ENCODE data around the gene STK25. TPM values are rescaled to one million over a fixed set of nuclear protein-coding genes. Genes with fewer than 3 reads are reported as not detected.

The STK25 gene
- total and polyA plus RNA-seq, 2 donors (not counting 3 experiments of a cell fraction or from before 2014, with no cell fraction given), result 286 to 715 TPM

DNA sequence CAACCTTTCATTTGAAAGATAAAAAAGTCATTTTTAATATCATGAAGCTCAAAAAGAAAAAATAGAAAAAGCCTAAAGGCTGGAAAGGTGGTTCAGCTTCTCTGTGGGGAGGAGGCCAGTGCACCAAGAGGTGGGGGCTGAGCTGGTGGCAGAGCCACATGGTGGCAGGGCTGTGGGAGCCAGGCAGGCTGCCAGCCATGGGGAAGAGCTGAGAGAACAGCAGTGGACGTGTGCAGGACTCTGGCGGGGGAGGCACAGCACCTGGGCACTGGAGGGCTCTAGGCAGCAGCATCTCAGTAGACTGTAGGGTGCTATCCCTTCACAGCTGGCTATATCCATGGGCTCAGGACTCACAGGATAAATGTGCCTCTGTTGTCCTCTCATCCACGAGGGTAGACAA, 47.8 kb downstream of the STK25 start:
- ChIA-PET POLR2A (no interaction called here), CTCF (interaction anchor here (1.2 kb wide), 1 partner anchor 14 kb away, joined by 3 read pairs; no protein-coding TSS in a partner anchor)
- FAIRE-seq, result no peak
- Histone ChIP-seq H3K79me2 (ENCODE audit: control insufficient read depth, insufficient read depth, low read length) (no peaks in the 10 kb centered on the region), H3K36me3 (ENCODE audit: control insufficient read depth in 2 of 2, extremely low read depth in 1 of 2, insufficient read depth in 2 of 2, low read length in 2 of 2) (no peaks in the 10 kb centered on the region), H2AFZ (ENCODE audit: low read depth, low read length) (no peak overlapping the region), H3K4me1 (ENCODE audit: control insufficient read depth, extremely low read depth, insufficient read depth, low read length) (no peaks in the 10 kb centered on the region), H3K9me1 (replicated peaks; ENCODE audit: control insufficient read depth, extremely low read depth, insufficient read depth, low read length) (no peaks in the 10 kb centered on the region), H3K4me2 (ENCODE audit: insufficient read depth, low read length) (no peak overlapping the region), H3K4me3 (replicated peaks in 1 of 3; ENCODE audit: insufficient read depth in 1 of 3, low read depth in 1 of 3, low read length in 3 of 3) (no peak overlapping the region), H3K27me3 (ENCODE audit: control insufficient read depth in 2 of 2, insufficient read depth in 2 of 2, low read length in 2 of 2) (no peaks in the 10 kb centered on the region), H3K9me3 (replicated peaks; ENCODE audit: control insufficient read depth, insufficient read depth, low read length) (no peaks in the 10 kb centered on the region), H4K20me1 (replicated peaks; ENCODE audit: control insufficient read depth, extremely low read depth, insufficient read depth, low read length) (no peaks in the 10 kb centered on the region), H3K9ac (replicated peaks; ENCODE audit: extremely low read depth, insufficient read depth, low read length) (no peak overlapping the region), H3K27ac (ENCODE audit: insufficient read depth, low read depth, low read length) (no peak overlapping the region)
- dilution Hi-C loops (cut with MboI; ENCODE audit: extremely low pct_ligation_motif_present, low sequenced_read_pairs), result no loop called here
- no peak for DNase-seq (ENCODE audit: low read depth, low spot score)
- intact Hi-C loops (cut with micrococcal nuclease), result no loop called here
- no peak for TF ChIP-seq JUN (IDR thresholded peaks at IDR 0.05; ENCODE audit: borderline replicate concordance, insufficient read depth, insufficient read length, low read depth)
- TF ChIP-seq FOS (IDR thresholded peaks at IDR 0.05; ENCODE audit: borderline replicate concordance, insufficient read depth, low read length), result no peak
- no peak for TF ChIP-seq POLR2AphosphoS5 (IDR thresholded peaks at IDR 0.05; ENCODE audit: insufficient read depth, low read depth, low read length)
- TF ChIP-seq MYC (IDR thresholded peaks at IDR 0.05; ENCODE audit: low read depth, low read length), result no peak
- TF ChIP-seq, protein P1, sequence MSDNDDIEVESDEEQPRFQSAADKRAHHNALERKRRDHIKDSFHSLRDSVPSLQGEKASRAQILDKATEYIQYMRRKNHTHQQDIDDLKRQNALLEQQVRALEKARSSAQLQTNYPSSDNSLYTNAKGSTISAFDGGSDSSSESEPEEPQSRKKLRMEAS (IDR thresholded peaks at IDR 0.05; ENCODE audit: insufficient read depth, insufficient read length), result no peak
- no peak for TF ChIP-seq GATA2 (IDR thresholded peaks at IDR 0.05; ENCODE audit: insufficient read depth, insufficient read length, low read depth, low read length)
- TF ChIP-seq EZH2 (IDR thresholded peaks at IDR 0.05; ENCODE audit: borderline replicate concordance, low read depth, low read length, severe bottlenecking), result no peak
- TF ChIP-seq, protein P2, sequence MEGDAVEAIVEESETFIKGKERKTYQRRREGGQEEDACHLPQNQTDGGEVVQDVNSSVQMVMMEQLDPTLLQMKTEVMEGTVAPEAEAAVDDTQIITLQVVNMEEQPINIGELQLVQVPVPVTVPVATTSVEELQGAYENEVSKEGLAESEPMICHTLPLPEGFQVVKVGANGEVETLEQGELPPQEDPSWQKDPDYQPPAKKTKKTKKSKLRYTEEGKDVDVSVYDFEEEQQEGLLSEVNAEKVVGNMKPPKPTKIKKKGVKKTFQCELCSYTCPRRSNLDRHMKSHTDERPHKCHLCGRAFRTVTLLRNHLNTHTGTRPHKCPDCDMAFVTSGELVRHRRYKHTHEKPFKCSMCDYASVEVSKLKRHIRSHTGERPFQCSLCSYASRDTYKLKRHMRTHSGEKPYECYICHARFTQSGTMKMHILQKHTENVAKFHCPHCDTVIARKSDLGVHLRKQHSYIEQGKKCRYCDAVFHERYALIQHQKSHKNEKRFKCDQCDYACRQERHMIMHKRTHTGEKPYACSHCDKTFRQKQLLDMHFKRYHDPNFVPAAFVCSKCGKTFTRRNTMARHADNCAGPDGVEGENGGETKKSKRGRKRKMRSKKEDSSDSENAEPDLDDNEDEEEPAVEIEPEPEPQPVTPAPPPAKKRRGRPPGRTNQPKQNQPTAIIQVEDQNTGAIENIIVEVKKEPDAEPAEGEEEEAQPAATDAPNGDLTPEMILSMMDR (IDR thresholded peaks at IDR 0.05; ENCODE audit: extremely low read depth in 1 of 2, insufficient read depth in 1 of 2, low read depth in 1 of 2, low read length in 2 of 2), result no peak
- no peak for TF ChIP-seq POLR2A (IDR thresholded peaks at IDR 0.05; ENCODE audit: low read depth, low read length)
- BruUV-seq (replicated peaks), result no TSS peak
